K562 (cell line): Measurements from ENCODE around the gene CAV1.

Experiments used
- EZH2 ChIP-seq: IDR thresholded peaks from 2 replicates; pipeline ENCODE4 v1.6.1; 2012; ENCODE audit warnings: low read depth, mild to moderate bottlenecking, inconsistent platforms, low read length, borderline replicate concordance
- MAFG ChIP-seq: fragments of 450-650 bp; conservative IDR thresholded peaks from 2 replicates; pipeline ENCODE4 v1.6.1; 2016; ENCODE audit warnings: missing genetic modification characterization, missing compliant biosample characterization
- MTA3 ChIP-seq: fragments of 450-650 bp; formaldehyde crosslinking; IDR thresholded peaks from 2 replicates; pipeline ENCODE4 v1.6.1; 2017; ENCODE audit warnings: mild to moderate bottlenecking, borderline replicate concordance
- PPARD ChIP-seq: fragments of 250-450 bp; sonication (Bioruptor Pico); IDR thresholded peaks from 2 replicates; pipeline ENCODE4 v1.8.0; 2022; ENCODE audit warnings: inconsistent platforms, mild to moderate bottlenecking, moderate library complexity
- RBM17 ChIP-seq: fragments of 200-400 bp; formaldehyde crosslinking; IDR thresholded peaks from 2 replicates; pipeline ENCODE4 v1.6.1; 2017; ENCODE audit warnings: low read depth, mild to moderate bottlenecking, low read length, borderline replicate concordance
- RFX5 ChIP-seq: IDR thresholded peaks from 2 replicates; pipeline ENCODE4 v1.6.1; 2011; ENCODE audit warnings: low read depth, mild to moderate bottlenecking, improper control_type of control experiment, low read length
- SMC3 ChIP-seq: conservative IDR thresholded peaks from 2 replicates; pipeline ENCODE4 v1.6.1; 2011; ENCODE audit warnings: low read depth, low read length, improper control_type of control experiment; ENCODE audit not compliant: insufficient read depth
- TAF1 ChIP-seq: IDR thresholded peaks from 2 replicates; pipeline ENCODE4 v1.6.1; 2011; ENCODE audit warnings: mild to moderate bottlenecking, low read length, moderate library complexity; ENCODE audit not compliant: insufficient read depth, control insufficient read depth, severe bottlenecking; ENCODE audit errors: extremely low read depth
- TCF15 ChIP-seq: fragments of 250-450 bp; sonication (Bioruptor Pico); IDR thresholded peaks from 2 replicates; pipeline ENCODE4 v1.8.0; 2022; ENCODE audit warnings: moderate library complexity, mild to moderate bottlenecking, inconsistent platforms
- TEAD4 ChIP-seq, 2 experiments: sonication (generic) in 1 of 2; formaldehyde crosslinking in 1 of 2; IDR thresholded peaks; 2 replicates each; pipeline versions ENCODE4 v1.6.1 to v1.8.0; 2012 to 2022; ENCODE audit warnings: borderline replicate concordance in 1 of 2, inconsistent platforms in 1 of 2, low read length in 1 of 2, mild to moderate bottlenecking in 1 of 2, missing genetic modification reagents in 1 of 2
- ZBTB40 ChIP-seq, 2 experiments: fragments of 450-650 bp in 1 of 2; sonication (generic) in 1 of 2; formaldehyde crosslinking in 1 of 2; IDR thresholded peaks; 2 replicates each; pipeline versions ENCODE4 v1.7.1 to v1.9.0; 2016 to 2022; ENCODE audit warnings: inconsistent platforms in 1 of 2, mild to moderate bottlenecking in 1 of 2, missing genetic modification reagents in 1 of 2
- ZNF124 ChIP-seq: sonication (generic); formaldehyde crosslinking; IDR thresholded peaks from 2 replicates; pipeline ENCODE4 v1.8.1; 2022; ENCODE audit warnings: missing genetic modification reagents
- ZNF561 ChIP-seq: fragments of 450-650 bp; formaldehyde crosslinking; conservative IDR thresholded peaks from 2 replicates; pipeline ENCODE4 v1.4.0; 2020; ENCODE audit warnings: mild to moderate bottlenecking, moderate library complexity
- TF ChIP-seq, protein P1 (sequence below): sonication (generic); formaldehyde crosslinking; IDR thresholded peaks from 2 replicates; pipeline ENCODE4 v1.8.1; 2023; ENCODE audit warnings: mild to moderate bottlenecking, missing genetic modification reagents

DNA sequence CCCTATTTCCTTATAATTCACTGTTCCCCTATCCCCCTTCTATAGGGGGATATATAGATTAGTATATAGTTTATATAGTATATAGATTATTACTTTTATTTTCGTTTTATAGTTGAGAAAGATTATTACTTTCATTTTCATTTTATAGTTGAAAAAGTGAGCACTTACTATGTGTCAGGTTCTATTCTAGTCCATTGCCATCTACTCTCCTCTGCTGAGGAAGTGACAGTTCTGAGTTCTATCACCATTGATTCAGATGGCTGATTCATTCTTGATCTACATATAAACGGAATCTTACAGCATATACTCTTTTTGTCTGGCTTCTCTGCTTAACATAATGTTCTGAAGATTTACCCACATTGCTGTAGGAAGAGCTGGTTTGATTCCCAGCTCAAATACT, 46.0 kb upstream of the CAV1 start:
- TF ChIP-seq MAFG (tag) (no peak), ZBTB40 (IDR thresholded peaks at IDR 0.05) (no peak), ZBTB40 (CRISPR knock-in tag; IDR thresholded peaks at IDR 0.05) (no peak), ZNF124 (CRISPR knock-in tag) (no peak), MTA3 (no peak), TCF15 (CRISPR knock-in tag) (no peak), ZNF561 (no peak), EZH2 (no peak), TAF1 (no peak), SMC3 (no peak), PPARD (CRISPR knock-in tag) (no peak), RBM17 (no peak), RFX5 (no peak), TEAD4 (IDR thresholded peaks at IDR 0.05; ENCODE audit: low read length) (no peak), TEAD4 (CRISPR knock-in tag; IDR thresholded peaks at IDR 0.05; ENCODE audit: borderline replicate concordance) (no peak)
- TF ChIP-seq, protein P1, sequence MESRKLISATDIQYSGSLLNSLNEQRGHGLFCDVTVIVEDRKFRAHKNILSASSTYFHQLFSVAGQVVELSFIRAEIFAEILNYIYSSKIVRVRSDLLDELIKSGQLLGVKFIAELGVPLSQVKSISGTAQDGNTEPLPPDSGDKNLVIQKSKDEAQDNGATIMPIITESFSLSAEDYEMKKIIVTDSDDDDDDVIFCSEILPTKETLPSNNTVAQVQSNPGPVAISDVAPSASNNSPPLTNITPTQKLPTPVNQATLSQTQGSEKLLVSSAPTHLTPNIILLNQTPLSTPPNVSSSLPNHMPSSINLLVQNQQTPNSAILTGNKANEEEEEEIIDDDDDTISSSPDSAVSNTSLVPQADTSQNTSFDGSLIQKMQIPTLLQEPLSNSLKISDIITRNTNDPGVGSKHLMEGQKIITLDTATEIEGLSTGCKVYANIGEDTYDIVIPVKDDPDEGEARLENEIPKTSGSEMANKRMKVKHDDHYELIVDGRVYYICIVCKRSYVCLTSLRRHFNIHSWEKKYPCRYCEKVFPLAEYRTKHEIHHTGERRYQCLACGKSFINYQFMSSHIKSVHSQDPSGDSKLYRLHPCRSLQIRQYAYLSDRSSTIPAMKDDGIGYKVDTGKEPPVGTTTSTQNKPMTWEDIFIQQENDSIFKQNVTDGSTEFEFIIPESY (CRISPR knock-in tag), result no peak
